ENCODE data around the gene CEP104.

CEP104 gene

GRCh38 chr1:3834701-3835100, 22.3 kb downstream of the CEP104 start:
- DNase-seq = no peak
- Histone ChIP-seq H3K36me3 (no peaks in the 10 kb centered on the region; the same call in 1 of the 2 replicates), H3K4me1 (no peaks in the 10 kb centered on the region), H3K27me3 (no peaks in the 10 kb centered on the region), H3K9me3 (no peaks in the 10 kb centered on the region), H3K4me3 (ENCODE audit: low read depth, low read length) (no peak overlapping the region)
- no peak for TF ChIP-seq CTCF (IDR thresholded peaks at IDR 0.05; ENCODE audit: low read depth, low read length)

GRCh38 chr1:3831689-3832088, 25.3 kb downstream of the CEP104 start:
- DNase-seq = no peak
- H3K36me3 ChIP-seq = no peaks in the 10 kb centered on the region
- no peaks in the 10 kb centered on the region for H3K9me3 ChIP-seq
- no peaks in the 10 kb centered on the region for H3K4me1 ChIP-seq
- TF ChIP-seq CTCF (IDR thresholded peaks at IDR 0.05; ENCODE audit: low read depth, low read length) = no peak
- H3K27me3 ChIP-seq = no peaks in the 10 kb centered on the region
- H3K4me3 ChIP-seq (ENCODE audit: low read depth, low read length) = no peak overlapping the region

- Histone ChIP-seq H3K4me1 (no peaks in the 10 kb centered on the region), H3K4me3 (ENCODE audit: low read depth, low read length) (no peak overlapping the region), H3K27me3 (no peaks in the 10 kb centered on the region), H3K36me3 (no peaks in the 10 kb centered on the region), H3K9me3 (no peaks in the 10 kb centered on the region)
- TF ChIP-seq CTCF (IDR thresholded peaks at IDR 0.05; ENCODE audit: low read depth, low read length) = no peak
- DNase-seq = no peak
These were observed 28.6 kb downstream of the CEP104 start for GRCh38 chr1:3828391-3828790.

GRCh38 chr1:3827813-3828307, 29.2 kb downstream of the CEP104 start:
- Histone ChIP-seq H3K4me3 (ENCODE audit: low read depth, low read length) (no peak overlapping the region), H3K4me1 (no peaks in the 10 kb centered on the region), H3K9me3 (no peaks in the 10 kb centered on the region), H3K27me3 (no peaks in the 10 kb centered on the region), H3K36me3 (no peaks in the 10 kb centered on the region)
- peak; percentile 19 for DNase-seq
- TF ChIP-seq CTCF (IDR thresholded peaks at IDR 0.05; ENCODE audit: low read depth, low read length) = peak; percentile 25; the same call in 1 of the 2 replicates

GRCh38 chr1:3825356-3825755, 31.7 kb downstream of the CEP104 start:
- TF ChIP-seq CTCF (IDR thresholded peaks at IDR 0.05; ENCODE audit: low read depth, low read length) = no peak
- no peak for DNase-seq
- H3K9me3 ChIP-seq = no peaks in the 10 kb centered on the region
- no peaks in the 10 kb centered on the region for H3K27me3 ChIP-seq
- no peaks in the 10 kb centered on the region for H3K36me3 ChIP-seq
- peaks cover 10% of the 10 kb centered on the region for H3K4me1 ChIP-seq
- H3K4me3 ChIP-seq (ENCODE audit: low read depth, low read length) = no peak overlapping the region

- no peak for TF ChIP-seq CTCF (IDR thresholded peaks at IDR 0.05; ENCODE audit: low read depth, low read length)
- no peaks in the 10 kb centered on the region for H3K36me3 ChIP-seq
- DNase-seq = no peak
- no peak overlapping the region for H3K4me3 ChIP-seq (ENCODE audit: low read depth, low read length)
- H3K4me1 ChIP-seq = peaks cover 10% of the 10 kb centered on the region
- H3K27me3 ChIP-seq = no peaks in the 10 kb centered on the region
- no peaks in the 10 kb centered on the region for H3K9me3 ChIP-seq
These were observed 32.4 kb downstream of the CEP104 start for GRCh38 chr1:3824650-3825049.
